Measurements from ENCODE around the gene SND1.

Gene SND1

DNA sequence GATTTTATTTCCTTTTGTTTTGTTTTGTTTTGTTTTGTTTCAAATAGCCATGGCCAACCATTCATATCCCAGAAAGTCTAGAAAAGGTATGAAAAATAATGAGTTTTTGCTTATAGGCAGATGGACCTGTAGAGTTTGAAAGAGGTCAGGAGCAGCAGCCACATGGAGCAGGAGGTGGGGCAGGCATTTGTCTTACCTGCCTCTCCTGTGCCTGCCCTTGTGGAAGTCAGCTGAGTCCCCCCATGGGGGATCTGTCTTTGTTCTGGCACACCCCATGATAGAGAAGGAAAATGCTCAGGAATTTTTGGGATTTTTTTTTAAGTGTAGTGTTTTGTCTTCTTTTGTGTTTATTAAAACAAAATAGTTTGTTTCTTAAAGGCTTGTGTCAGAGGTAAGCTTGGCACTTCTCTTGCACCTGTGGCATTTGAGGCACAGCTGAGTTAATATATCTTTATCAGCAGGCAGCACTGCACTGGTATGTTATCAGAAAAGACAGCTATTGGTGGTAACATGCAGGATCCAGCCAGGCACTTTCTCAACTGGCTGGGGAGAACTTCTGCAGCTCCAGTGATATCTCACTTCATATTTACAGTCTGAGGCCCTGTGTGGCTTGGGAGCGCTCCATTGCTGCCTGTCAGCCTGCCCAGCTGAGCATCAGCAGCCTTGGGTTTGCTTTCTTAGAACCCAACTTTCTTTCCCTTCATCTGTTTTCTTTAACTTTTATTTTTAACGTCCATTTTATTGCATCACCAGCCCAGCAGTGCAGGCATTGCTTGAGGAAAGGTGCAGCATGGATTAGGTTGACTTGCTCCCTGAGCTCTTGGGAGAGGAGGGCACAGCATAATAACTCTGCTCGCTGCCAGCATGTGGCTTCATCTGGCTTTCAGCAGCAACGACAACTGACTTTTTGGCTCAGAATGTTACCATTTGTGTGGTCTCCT is 334.9 kb downstream of the SND1 start:
- Histone ChIP-seq H2AFZ (ENCODE audit: low read length) (no peak overlapping the region), H3K4me2 (ENCODE audit: low read length) (no peak overlapping the region), H3F3A (ENCODE audit: insufficient read depth, low read length) (no peaks in the 10 kb centered on the region), H3K9me3 (ENCODE audit: low read length) (no peaks in the 10 kb centered on the region), H3K36me3 (ENCODE audit: insufficient read depth, low read length) (peaks cover 21% of the 10 kb centered on the region; the same call in 1 of the 2 replicates), H3K4me1 (ENCODE audit: insufficient read depth, low read length, severe bottlenecking) (no peaks in the 10 kb centered on the region), H3K9me2 (ENCODE audit: low read depth, low read length) (no peaks in the 10 kb centered on the region), H3K4me3 (ENCODE audit: low read depth, low read length, poor library complexity, severe bottlenecking) (no peak overlapping the region), H3K27me3 (ENCODE audit: insufficient read depth, low read length) (no peaks in the 10 kb centered on the region), H3K79me2 (ENCODE audit: insufficient read depth, low read length) (no peaks in the 10 kb centered on the region), H4K20me1 (ENCODE audit: insufficient read depth, low read length) (no peaks in the 10 kb centered on the region), H3K27ac (ENCODE audit: low read depth, low read length, poor library complexity, severe bottlenecking) (no peak overlapping the region), H3K9ac (ENCODE audit: low read length) (no peak overlapping the region)
- TF ChIP-seq, protein P1, sequence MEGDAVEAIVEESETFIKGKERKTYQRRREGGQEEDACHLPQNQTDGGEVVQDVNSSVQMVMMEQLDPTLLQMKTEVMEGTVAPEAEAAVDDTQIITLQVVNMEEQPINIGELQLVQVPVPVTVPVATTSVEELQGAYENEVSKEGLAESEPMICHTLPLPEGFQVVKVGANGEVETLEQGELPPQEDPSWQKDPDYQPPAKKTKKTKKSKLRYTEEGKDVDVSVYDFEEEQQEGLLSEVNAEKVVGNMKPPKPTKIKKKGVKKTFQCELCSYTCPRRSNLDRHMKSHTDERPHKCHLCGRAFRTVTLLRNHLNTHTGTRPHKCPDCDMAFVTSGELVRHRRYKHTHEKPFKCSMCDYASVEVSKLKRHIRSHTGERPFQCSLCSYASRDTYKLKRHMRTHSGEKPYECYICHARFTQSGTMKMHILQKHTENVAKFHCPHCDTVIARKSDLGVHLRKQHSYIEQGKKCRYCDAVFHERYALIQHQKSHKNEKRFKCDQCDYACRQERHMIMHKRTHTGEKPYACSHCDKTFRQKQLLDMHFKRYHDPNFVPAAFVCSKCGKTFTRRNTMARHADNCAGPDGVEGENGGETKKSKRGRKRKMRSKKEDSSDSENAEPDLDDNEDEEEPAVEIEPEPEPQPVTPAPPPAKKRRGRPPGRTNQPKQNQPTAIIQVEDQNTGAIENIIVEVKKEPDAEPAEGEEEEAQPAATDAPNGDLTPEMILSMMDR (IDR thresholded peaks at IDR 0.05; ENCODE audit: low read length): no peak
- no peak for TF ChIP-seq EZH2 (IDR thresholded peaks at IDR 0.05; ENCODE audit: borderline replicate concordance, low read length)

DNA sequence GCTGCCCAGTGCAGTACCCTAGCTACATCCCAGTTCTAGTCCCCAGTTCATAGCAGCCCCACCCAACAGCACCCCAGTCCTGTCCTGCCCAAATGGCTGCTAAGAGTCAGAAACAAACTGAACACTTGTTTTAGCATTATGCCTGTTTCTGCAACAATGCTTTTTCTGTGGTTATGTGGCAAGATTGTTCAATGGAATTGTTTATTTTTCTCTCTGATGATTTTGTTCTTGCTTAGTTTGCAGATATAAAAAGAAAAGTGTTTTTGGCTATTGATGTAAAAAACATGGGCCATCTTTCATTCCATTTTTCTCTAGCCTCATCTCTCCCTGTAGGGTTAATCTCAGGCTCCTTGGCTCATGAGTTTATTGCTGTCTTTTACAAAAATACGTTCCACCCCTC is 336.8 kb downstream of the SND1 start:
- Histone ChIP-seq H3K9me3 (ENCODE audit: low read length) (no peaks in the 10 kb centered on the region), H3K9me2 (ENCODE audit: low read depth, low read length) (no peaks in the 10 kb centered on the region), H3F3A (ENCODE audit: insufficient read depth, low read length) (no peaks in the 10 kb centered on the region), H3K4me3 (ENCODE audit: low read depth, low read length, poor library complexity, severe bottlenecking) (no peak overlapping the region), H3K4me1 (ENCODE audit: insufficient read depth, low read length, severe bottlenecking) (no peaks in the 10 kb centered on the region), H2AFZ (ENCODE audit: low read length) (no peak overlapping the region), H4K20me1 (ENCODE audit: insufficient read depth, low read length) (no peaks in the 10 kb centered on the region), H3K4me2 (ENCODE audit: low read length) (no peak overlapping the region), H3K9ac (ENCODE audit: low read length) (no peak overlapping the region), H3K27me3 (ENCODE audit: insufficient read depth, low read length) (no peaks in the 10 kb centered on the region), H3K27ac (ENCODE audit: low read depth, low read length, poor library complexity, severe bottlenecking) (no peak overlapping the region), H3K36me3 (ENCODE audit: insufficient read depth, low read length) (peaks cover 40% of the 10 kb centered on the region; the same call in 1 of the 2 replicates), H3K79me2 (ENCODE audit: insufficient read depth, low read length) (no peaks in the 10 kb centered on the region)
- TF ChIP-seq, protein P1 (IDR thresholded peaks at IDR 0.05; ENCODE audit: low read length): no peak
- TF ChIP-seq EZH2 (IDR thresholded peaks at IDR 0.05; ENCODE audit: borderline replicate concordance, low read length): no peak

DNA sequence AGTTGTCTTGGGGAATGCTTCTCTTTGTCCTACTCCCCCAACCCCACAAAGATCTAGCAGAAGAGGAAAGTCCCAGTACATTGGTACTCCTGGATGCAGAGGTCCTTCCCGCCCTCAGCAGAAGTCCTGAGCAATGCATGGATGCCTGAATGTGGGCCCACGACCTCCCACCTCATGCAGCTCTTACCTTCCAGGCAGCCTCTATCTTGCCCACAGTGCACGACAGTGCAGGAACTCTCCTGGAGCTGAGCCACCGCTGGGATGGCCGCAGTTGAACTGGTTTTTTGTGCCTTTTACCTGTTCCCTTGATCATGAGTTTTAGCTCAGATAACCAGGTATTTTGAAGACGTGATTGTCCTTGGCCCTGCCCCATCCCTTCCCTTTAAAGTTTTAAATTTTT is 341.3 kb downstream of the SND1 start:
- Histone ChIP-seq H3K9ac (ENCODE audit: low read length) (no peak overlapping the region), H3K4me3 (ENCODE audit: low read depth, low read length, poor library complexity, severe bottlenecking) (no peak overlapping the region), H3K4me1 (ENCODE audit: insufficient read depth, low read length, severe bottlenecking) (no peaks in the 10 kb centered on the region), H3K36me3 (ENCODE audit: insufficient read depth, low read length) (peaks cover 67% of the 10 kb centered on the region; the same call in 1 of the 2 replicates), H3K9me3 (ENCODE audit: low read length) (no peaks in the 10 kb centered on the region), H3F3A (ENCODE audit: insufficient read depth, low read length) (no peaks in the 10 kb centered on the region), H3K27me3 (ENCODE audit: insufficient read depth, low read length) (no peaks in the 10 kb centered on the region), H4K20me1 (ENCODE audit: insufficient read depth, low read length) (no peaks in the 10 kb centered on the region), H2AFZ (ENCODE audit: low read length) (no peak overlapping the region), H3K27ac (ENCODE audit: low read depth, low read length, poor library complexity, severe bottlenecking) (no peak overlapping the region), H3K9me2 (ENCODE audit: low read depth, low read length) (no peaks in the 10 kb centered on the region), H3K79me2 (ENCODE audit: insufficient read depth, low read length) (no peaks in the 10 kb centered on the region), H3K4me2 (ENCODE audit: low read length) (no peak overlapping the region)
- no peak for TF ChIP-seq EZH2 (IDR thresholded peaks at IDR 0.05; ENCODE audit: borderline replicate concordance, low read length)
- TF ChIP-seq, protein P1 (IDR thresholded peaks at IDR 0.05; ENCODE audit: low read length): no peak

Measured in OCI-LY1 (cell line).